Neural progenitor cell (in vitro differentiated cells): ENCODE data around the gene OSBPL1A.

Experiments
- CTCF ChIP-seq: fragments of 200-600 bp; sonication (generic); IDR thresholded peaks from 2 replicates; pipeline ENCODE4 v1.5.1; 2017; ENCODE audit warnings: antibody characterized with exemption, mild to moderate bottlenecking
- EZH2 ChIP-seq: fragments of 200-600 bp; sonication (generic); IDR thresholded peaks from 2 replicates; pipeline ENCODE4 v1.6.1; 2017; ENCODE audit warnings: antibody characterized with exemption, mild to moderate bottlenecking, moderate library complexity
- EZH2phosphoT487 ChIP-seq: fragments of 200-600 bp; sonication (generic); IDR thresholded peaks from 2 replicates; pipeline ENCODE4 v1.6.1; 2017; ENCODE audit warnings: antibody characterized with exemption

GRCh38 chr18:24426073-24426397 lies 28.4 kb upstream of the OSBPL1A start:
- TF ChIP-seq CTCF (no peak), EZH2 (no peak), EZH2phosphoT487 (no peak)
